ENCODE data around the gene XCL2. TPM values are rescaled to one million over a fixed set of nuclear protein-coding genes. Genes with fewer than 3 reads are reported as not detected.

The XCL2 gene
- total and polyA plus RNA-seq, 2 of the 8 experiments (the other 6 are each of a cell fraction or from before 2014, with no cell fraction given) = not detected

- no peak for FAIRE-seq
- no peak for TF ChIP-seq TAF1 (IDR thresholded peaks at IDR 0.05; ENCODE audit: low read depth, low read length)
- no peak for TF ChIP-seq BCL11A (IDR thresholded peaks at IDR 0.05; ENCODE audit: low read depth in 2 of 2, low read length in 2 of 2)
- TF ChIP-seq ASH2L (IDR thresholded peaks at IDR 0.05; ENCODE audit: low read length) = no peak
- no peak for TF ChIP-seq E2F6 (IDR thresholded peaks at IDR 0.05)
- no peak for TF ChIP-seq SAP30 (IDR thresholded peaks at IDR 0.05; ENCODE audit: insufficient read depth, insufficient replicate concordance, low read length)
- TF ChIP-seq SIN3A (conservative IDR thresholded peaks at IDR 0.05 in 1 of 2, IDR thresholded peaks at IDR 0.05 in 1 of 2; ENCODE audit: low read depth in 1 of 2, low read length in 2 of 2) = no peak
- no peak for TF ChIP-seq EZH2 (IDR thresholded peaks at IDR 0.05; ENCODE audit: low read depth, low read length, severe bottlenecking)
- no peak for TF ChIP-seq ZNF274 (IDR thresholded peaks at IDR 0.05; ENCODE audit: borderline replicate concordance, extremely low read depth, low read length)
- no peak for TF ChIP-seq JUN (IDR thresholded peaks at IDR 0.05; ENCODE audit: low read depth, low read length)
- TF ChIP-seq NANOG (IDR thresholded peaks at IDR 0.05; ENCODE audit: insufficient read depth, low read depth, low read length, poor library complexity, severe bottlenecking) = no peak
- TF ChIP-seq POLR2AphosphoS5 (IDR thresholded peaks at IDR 0.05; ENCODE audit: low read depth, low read length) = no peak
- no peak for TF ChIP-seq SIX5 (IDR thresholded peaks at IDR 0.05; ENCODE audit: low read depth, low read length)
- TF ChIP-seq POU5F1 (IDR thresholded peaks at IDR 0.05; ENCODE audit: low read depth, low read length) = no peak
Measured at GRCh38 chr1:168521401-168522000, 22.3 kb downstream of the XCL2 start.

More at GRCh38 chr1:168521401-168522000, 22.3 kb downstream of the XCL2 start:
- H3K36me3 ChIP-seq (ENCODE audit: control insufficient read depth in 2 of 4, insufficient read depth in 4 of 4, low read length in 3 of 4) = no peaks in the 10 kb centered on the region
- no peaks in the 10 kb centered on the region for H3K79me2 ChIP-seq (ENCODE audit: control insufficient read depth in 1 of 2, insufficient read depth in 2 of 2, low read length in 2 of 2)
- no peak overlapping the region for H2AK5ac ChIP-seq (ENCODE audit: low read depth, low read length)
- H3K9me3 ChIP-seq (ENCODE audit: insufficient read depth in 2 of 2, low read depth in 1 of 2, low read length in 1 of 2) = peaks cover 0 to 3% of the 10 kb centered on the region in 2 experiments; a peak in 1 of 4 replicates
- no peak overlapping the region for H2BK20ac ChIP-seq (ENCODE audit: low read length)
- no peak overlapping the region for H4K5ac ChIP-seq (ENCODE audit: insufficient read length, low read depth, low read length)
- H3K23ac ChIP-seq (ENCODE audit: insufficient read length) = no peak overlapping the region
- H3K14ac ChIP-seq (ENCODE audit: insufficient read length) = no peak overlapping the region
- H3K4me3 ChIP-seq (ENCODE audit: extremely low read depth in 1 of 4, insufficient read depth in 2 of 4, low read depth in 3 of 4, low read length in 4 of 4) = no peak overlapping the region
- no peak overlapping the region for H3K4ac ChIP-seq (replicated peaks; ENCODE audit: insufficient read length, low read depth, low read length)
- H3K79me1 ChIP-seq (ENCODE audit: low read depth, low read length) = no peaks in the 10 kb centered on the region
- no peak overlapping the region for H3K18ac ChIP-seq (ENCODE audit: extremely low read depth, low read length)
- no peak overlapping the region for H2BK12ac ChIP-seq (ENCODE audit: low read depth, low read length)
- H3K27ac ChIP-seq (ENCODE audit: low read depth, low read length) = no peak overlapping the region
- H3K27me3 ChIP-seq (replicated peaks in 1 of 4; ENCODE audit: control insufficient read depth in 3 of 4, extremely low read depth in 1 of 4, insufficient read depth in 3 of 4, low read length in 3 of 4) = no peaks in the 10 kb centered on the region
- H4K20me1 ChIP-seq (replicated peaks in 1 of 2; ENCODE audit: control insufficient read depth in 1 of 2, insufficient read depth in 2 of 2, low read length in 2 of 2) = no peaks in the 10 kb centered on the region
- H4K8ac ChIP-seq (ENCODE audit: extremely low read depth, insufficient read depth, low read length) = no peak overlapping the region
- no peak overlapping the region for H4K91ac ChIP-seq (replicated peaks; ENCODE audit: insufficient read length, low read length)
- peak overlapping the region; percentile 56; the same call in 1 of the 2 replicates for H2AFZ ChIP-seq (ENCODE audit: low read length)
- H2BK120ac ChIP-seq (replicated peaks; ENCODE audit: low read depth, low read length) = no peak overlapping the region
- no peak overlapping the region for H3K9ac ChIP-seq (replicated peaks in 1 of 4; ENCODE audit: extremely low read depth in 1 of 4, low read depth in 3 of 4, low read length in 3 of 4)
- H3K4me2 ChIP-seq (ENCODE audit: insufficient read depth in 1 of 2, low read depth in 2 of 2, low read length in 2 of 2) = no peak overlapping the region
- WGBS, 2 experiments (ENCODE audit: extremely low coverage in 1 of 2, insufficient coverage in 1 of 2, insufficient read length in 1 of 2, insufficient replicate concordance in 2 of 2, low coverage in 1 of 2, low lambda C conversion rate in 2 of 2, missing lambda C conversion rate in 1 of 2) = 92% methylated on average over 1 of the region's 1 CpG; no CpG with 5 or more reads in 1 of the 2 experiments
- ChIA-PET POLR2A (ENCODE audit: partially characterized antibody) (no interaction called here), CTCF (ENCODE audit: partially characterized antibody) (no interaction called here)
- DNase-seq (ENCODE audit: low read depth in 1 of 2, low spot score in 2 of 2) = no peak
- no peak overlapping the region for H2BK5ac ChIP-seq (ENCODE audit: low read depth, low read length)
- H3K23me2 ChIP-seq (ENCODE audit: low read depth, low read length) = no peaks in the 10 kb centered on the region
- H2BK15ac ChIP-seq (ENCODE audit: low read length) = no peak overlapping the region
- no peaks in the 10 kb centered on the region; a peak in 1 of 7 replicates for H3K4me1 ChIP-seq (replicated peaks in 1 of 4; ENCODE audit: control insufficient read depth in 3 of 4, insufficient read depth in 4 of 4, low read length in 3 of 4)
- no peak overlapping the region for H3K56ac ChIP-seq (replicated peaks; ENCODE audit: insufficient read length, low read depth, low read length)
